ENCODE measurements around the gene TEX51.

TEX51 gene

GRCh38 chr2:126949775-126950174 is 51.1 kb downstream of the TEX51 start:
- Histone ChIP-seq H3K79me2 (ENCODE audit: insufficient read depth, low read length) (no peaks in the 10 kb centered on the region), H3K9me2 (ENCODE audit: low read depth, low read length) (no peaks in the 10 kb centered on the region), H3K27me3 (ENCODE audit: insufficient read depth, low read length) (no peaks in the 10 kb centered on the region), H3K9me3 (ENCODE audit: low read length) (no peaks in the 10 kb centered on the region), H3K4me1 (ENCODE audit: insufficient read depth, low read length, severe bottlenecking) (no peaks in the 10 kb centered on the region), H2AFZ (ENCODE audit: low read length) (no peak overlapping the region), H3K27ac (ENCODE audit: low read depth, low read length, poor library complexity, severe bottlenecking) (no peak overlapping the region), H4K20me1 (ENCODE audit: insufficient read depth, low read length) (no peaks in the 10 kb centered on the region), H3K4me3 (ENCODE audit: low read depth, low read length, poor library complexity, severe bottlenecking) (no peak overlapping the region), H3K4me2 (ENCODE audit: low read length) (no peak overlapping the region), H3K36me3 (ENCODE audit: insufficient read depth, low read length) (no peaks in the 10 kb centered on the region), H3F3A (ENCODE audit: insufficient read depth, low read length) (no peaks in the 10 kb centered on the region), H3K9ac (ENCODE audit: low read length) (no peak overlapping the region)
- TF ChIP-seq CTCF (IDR thresholded peaks at IDR 0.05; ENCODE audit: low read length) (no peak), EZH2 (IDR thresholded peaks at IDR 0.05; ENCODE audit: borderline replicate concordance, low read length) (no peak)

- Histone ChIP-seq H3K4me1 (ENCODE audit: insufficient read depth, low read length, severe bottlenecking) (no peaks in the 10 kb centered on the region), H3K9me2 (ENCODE audit: low read depth, low read length) (no peaks in the 10 kb centered on the region), H3K9ac (ENCODE audit: low read length) (no peak overlapping the region), H3K4me2 (ENCODE audit: low read length) (no peak overlapping the region), H3K36me3 (ENCODE audit: insufficient read depth, low read length) (no peaks in the 10 kb centered on the region), H3K9me3 (ENCODE audit: low read length) (no peaks in the 10 kb centered on the region), H2AFZ (ENCODE audit: low read length) (no peak overlapping the region), H3K79me2 (ENCODE audit: insufficient read depth, low read length) (no peaks in the 10 kb centered on the region), H3K4me3 (ENCODE audit: low read depth, low read length, poor library complexity, severe bottlenecking) (no peak overlapping the region), H3F3A (ENCODE audit: insufficient read depth, low read length) (no peaks in the 10 kb centered on the region), H3K27me3 (ENCODE audit: insufficient read depth, low read length) (no peaks in the 10 kb centered on the region), H4K20me1 (ENCODE audit: insufficient read depth, low read length) (no peaks in the 10 kb centered on the region), H3K27ac (ENCODE audit: low read depth, low read length, poor library complexity, severe bottlenecking) (no peak overlapping the region)
- TF ChIP-seq EZH2 (IDR thresholded peaks at IDR 0.05; ENCODE audit: borderline replicate concordance, low read length) (no peak), CTCF (IDR thresholded peaks at IDR 0.05; ENCODE audit: low read length) (no peak)
These were observed 51.8 kb downstream of the TEX51 start for GRCh38 chr2:126950504-126950903.
